NCI-H1694 treated with DMSO at 0.1 percent for 48 hours (cell line): ENCODE data around the gene ARHGAP33.
A peak's percentile ranks its signal among the peaks of the same experiment; 100 is the strongest.

ENCODE experiments used
- DNase-seq: peaks from one replicate; lab custom pipeline; 2025; lab: John Stamatoyannopoulos, UW

Gene ARHGAP33

GRCh38 chr19:35775298-35776101, at the start of gene ARHGAP33:
Gene ARHGAP33, plus strand, starts transcription at chr19:35775564. Its CDS starts 95 bp downstream, at chr19:35775659.
- DNase-seq, result peak; percentile 95

- DNase-seq, result no peak
Measured at GRCh38 chr19:35727053-35727955, 48.1 kb upstream of the ARHGAP33 start.

GRCh38 chr19:35727956-35728706, 47.2 kb upstream of the ARHGAP33 start:
- DNase-seq, result no peak

GRCh38 chr19:35729021-35729420, 46.3 kb upstream of the ARHGAP33 start:
- DNase-seq, result no peak

- DNase-seq, result no peak
Measured at GRCh38 chr19:35729763-35730162, 45.6 kb upstream of the ARHGAP33 start.

- no peak for DNase-seq
Measured at GRCh38 chr19:35730326-35730725, 45.0 kb upstream of the ARHGAP33 start.

GRCh38 chr19:35731353-35731752, 44.0 kb upstream of the ARHGAP33 start:
- DNase-seq, result no peak

- DNase-seq, result no peak
Measured at GRCh38 chr19:35731779-35732405, 43.5 kb upstream of the ARHGAP33 start.

- DNase-seq, result no peak
Measured at GRCh38 chr19:35732540-35733179, 42.7 kb upstream of the ARHGAP33 start.

GRCh38 chr19:35733180-35734125, 41.9 kb upstream of the ARHGAP33 start:
- no peak for DNase-seq

- DNase-seq, result no peak
Measured at GRCh38 chr19:35734273-35734672, 41.1 kb upstream of the ARHGAP33 start.

- no peak for DNase-seq
Measured at GRCh38 chr19:35734889-35735288, 40.5 kb upstream of the ARHGAP33 start.

- no peak for DNase-seq
Measured at GRCh38 chr19:35736913-35737886, 38.2 kb upstream of the ARHGAP33 start.

- DNase-seq, result no peak
Measured at GRCh38 chr19:35738021-35738886, 37.1 kb upstream of the ARHGAP33 start.

- no peak for DNase-seq
Measured at GRCh38 chr19:35738887-35739229, 36.5 kb upstream of the ARHGAP33 start.

GRCh38 chr19:35739275-35740107, 35.9 kb upstream of the ARHGAP33 start:
- DNase-seq, result no peak

GRCh38 chr19:35740108-35740422, 35.3 kb upstream of the ARHGAP33 start:
- DNase-seq, result no peak
